ENCODE measurements around the gene BHLHE23.

The BHLHE23 gene

DNA sequence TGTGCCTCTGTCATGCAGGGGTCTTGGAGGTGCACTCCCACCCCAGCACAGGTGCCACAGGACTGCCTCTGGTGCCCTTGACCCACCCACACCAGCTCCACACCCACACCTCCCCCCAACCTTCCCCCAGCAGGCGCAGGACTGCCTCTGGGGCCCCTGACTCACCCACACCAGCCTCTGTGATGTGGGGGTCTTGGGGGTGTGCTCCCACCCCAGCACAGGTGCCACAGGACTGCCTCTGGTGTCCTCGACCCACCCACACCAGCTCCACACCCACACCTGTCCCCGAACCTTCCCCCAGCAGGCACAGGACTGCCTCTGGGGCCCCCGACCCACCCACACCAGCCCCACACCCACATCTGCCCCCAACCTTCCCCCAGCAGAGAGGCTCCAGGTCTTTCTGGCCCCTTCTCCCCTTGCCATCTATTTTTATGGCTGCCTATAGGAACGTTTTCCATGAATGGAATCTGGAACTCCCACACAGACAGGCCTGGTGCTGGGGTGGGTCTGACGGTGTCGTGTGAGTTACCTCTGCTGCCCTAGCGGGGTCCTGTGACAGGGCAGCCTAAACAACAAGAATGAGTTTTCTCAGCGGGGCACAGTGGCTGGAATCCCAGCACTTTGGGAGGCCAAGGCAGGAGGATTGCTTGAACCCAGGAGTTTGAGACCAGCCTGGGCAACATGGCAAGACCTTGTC lies 30.8 kb downstream of the BHLHE23 start:
- DNase-seq (ENCODE audit: low read depth in 1 of 2, low spot score in 1 of 2), result no peak

DNA sequence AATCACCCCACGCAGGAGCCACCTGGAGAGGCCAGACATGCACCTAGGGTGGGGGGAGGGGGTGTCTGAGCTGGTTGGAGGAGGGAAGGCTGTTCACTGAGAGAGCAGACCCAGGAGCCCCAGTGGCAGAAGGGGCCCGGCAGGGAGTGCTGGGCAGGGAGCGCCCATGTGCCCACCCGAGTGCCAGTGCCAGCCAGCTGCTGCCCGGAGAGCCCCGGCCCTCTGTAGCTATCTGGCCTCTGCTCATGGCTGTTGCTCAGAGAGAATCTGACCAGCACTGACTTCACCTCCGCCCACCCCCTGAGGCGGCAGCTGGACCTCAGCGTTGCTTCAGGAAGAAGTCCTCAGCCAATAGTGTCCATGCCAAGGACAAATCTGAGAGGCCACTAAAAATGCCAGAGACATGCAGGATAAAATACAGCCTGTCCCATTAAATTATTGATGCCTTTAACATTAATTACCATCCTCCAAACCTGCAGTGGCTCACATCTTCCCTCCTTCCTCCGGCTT lies 31.5 kb downstream of the BHLHE23 start:
- DNase-seq (ENCODE audit: low read depth in 1 of 2, low spot score in 1 of 2), result no peak

DNA sequence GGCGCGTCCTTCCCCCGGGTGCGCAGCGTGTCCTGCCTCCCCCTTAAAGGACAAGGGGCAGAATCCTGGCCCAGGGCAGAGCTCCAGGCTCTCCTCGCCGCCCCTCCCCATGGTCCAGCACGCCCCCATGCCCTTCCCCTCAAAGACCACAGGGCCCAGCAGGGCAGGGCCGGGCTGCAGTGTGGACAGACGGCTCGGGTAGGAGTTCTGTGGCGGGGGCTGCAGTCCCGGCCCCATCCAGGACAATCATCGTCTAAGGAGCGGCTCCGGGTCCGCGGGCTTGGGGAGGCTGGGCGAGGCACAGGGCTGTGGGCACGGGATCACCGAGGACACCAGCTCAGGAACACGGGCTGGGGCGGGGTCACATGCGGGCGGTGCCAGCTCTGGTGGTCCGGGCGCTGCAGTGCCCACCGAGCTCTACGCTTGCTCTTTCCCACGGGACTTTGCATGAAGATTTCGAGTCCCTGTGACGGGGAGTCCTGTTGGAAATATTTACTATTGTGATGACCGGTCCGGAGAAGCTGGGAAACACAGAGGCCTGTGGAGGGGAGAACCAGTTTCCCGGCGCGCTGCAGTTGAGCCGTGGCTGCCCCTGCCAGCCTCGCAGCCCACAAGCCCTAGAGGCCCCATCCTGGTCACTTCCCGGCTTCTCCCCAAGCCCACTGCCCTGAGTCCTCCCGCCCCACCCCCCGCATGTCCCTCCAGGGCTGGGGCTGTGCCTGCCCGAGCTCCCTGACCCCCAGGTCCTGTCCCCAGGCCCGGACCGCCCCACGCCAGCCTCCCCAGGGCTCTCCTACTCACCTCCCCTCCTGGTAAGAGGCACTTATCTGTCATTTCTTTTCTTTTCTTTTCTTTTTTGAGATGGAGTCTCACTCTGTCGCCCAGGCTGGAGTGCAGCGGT lies 33.7 kb downstream of the BHLHE23 start:
- no peak for DNase-seq (ENCODE audit: low read depth in 1 of 2, low spot score in 1 of 2)

DNA sequence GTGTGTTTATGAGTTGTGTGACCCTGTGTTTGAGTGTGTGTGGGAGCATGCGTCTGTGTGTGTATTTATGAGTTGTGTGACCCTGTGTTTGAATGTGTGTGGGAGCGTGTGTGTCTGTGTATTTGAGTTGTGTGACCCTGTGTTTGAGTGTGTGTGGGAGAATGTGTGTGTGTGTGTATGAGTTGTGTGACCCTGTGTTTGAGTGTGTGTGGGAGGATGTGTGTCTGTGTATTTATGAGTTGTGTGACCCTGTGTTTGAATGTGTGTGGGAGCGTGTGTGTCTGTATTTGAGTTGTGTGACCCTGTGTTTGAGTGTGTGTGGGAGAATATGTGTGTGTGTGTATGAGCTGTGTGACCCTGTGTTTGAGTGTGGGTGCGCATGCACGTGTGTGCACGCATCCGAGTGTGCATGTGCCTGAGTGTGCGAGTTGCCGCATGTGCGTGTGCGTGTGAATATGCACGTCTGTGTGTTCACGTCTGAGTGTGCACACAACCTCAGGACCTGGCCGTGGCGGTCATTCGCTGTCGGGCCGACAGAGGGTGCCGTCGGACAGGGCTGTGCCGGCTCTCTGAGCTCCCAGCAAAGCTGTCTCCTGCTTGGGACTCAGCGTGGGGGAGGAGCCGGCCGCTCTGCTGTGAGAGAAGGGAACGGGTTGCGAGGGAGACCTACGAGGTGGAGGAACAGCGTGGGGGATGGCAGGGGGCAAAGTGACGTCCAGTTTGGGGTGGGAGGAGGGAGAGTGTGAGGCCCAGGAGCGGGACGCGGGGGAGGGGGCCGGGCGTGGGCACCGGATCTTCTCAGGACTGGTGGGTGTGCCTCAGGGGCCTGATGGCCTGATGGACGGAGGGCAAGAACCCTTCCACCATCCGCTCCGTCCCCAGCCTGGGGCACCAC lies 34.6 kb downstream of the BHLHE23 start:
- DNase-seq (ENCODE audit: low read depth in 1 of 2, low spot score in 1 of 2), result peak; percentile 69 to 72

DNA sequence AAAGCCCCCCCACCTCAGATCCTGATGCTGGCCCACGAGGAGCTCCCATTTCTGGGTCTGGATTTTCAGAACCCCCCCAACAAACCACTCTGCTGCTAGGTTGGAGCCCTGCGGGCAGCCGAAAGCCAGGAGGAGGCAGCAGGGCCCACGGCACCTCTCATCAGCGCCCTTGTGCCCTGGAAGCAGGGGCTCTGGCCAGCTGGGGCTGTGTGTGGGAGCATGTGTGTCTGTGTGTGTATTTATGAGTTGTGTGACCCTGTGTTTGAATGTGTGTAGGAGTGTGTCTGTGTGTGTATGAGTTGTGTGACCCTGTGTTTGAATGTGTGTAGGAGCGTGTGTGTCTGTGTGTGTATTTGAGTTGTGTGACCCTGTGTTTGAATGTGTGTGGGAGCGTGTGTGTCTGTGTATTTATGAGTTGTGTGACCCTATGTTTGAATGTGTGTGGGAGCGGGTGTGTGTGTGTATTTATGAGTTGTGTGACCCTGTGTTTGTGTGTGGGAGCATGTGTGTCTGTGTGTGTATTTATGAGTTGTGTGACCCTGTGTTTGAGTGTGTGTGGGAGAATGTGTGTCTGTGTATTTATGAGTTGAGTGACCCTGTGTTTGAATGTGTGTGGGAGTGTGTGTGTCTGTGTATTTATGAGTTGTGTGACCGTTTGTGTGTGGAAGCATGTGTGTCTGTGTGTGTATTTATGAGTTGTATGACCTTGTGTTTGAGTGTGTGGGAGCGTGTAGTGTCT lies 35.4 kb downstream of the BHLHE23 start:
- DNase-seq (ENCODE audit: low read depth in 1 of 2, low spot score in 1 of 2), result no peak

DNA sequence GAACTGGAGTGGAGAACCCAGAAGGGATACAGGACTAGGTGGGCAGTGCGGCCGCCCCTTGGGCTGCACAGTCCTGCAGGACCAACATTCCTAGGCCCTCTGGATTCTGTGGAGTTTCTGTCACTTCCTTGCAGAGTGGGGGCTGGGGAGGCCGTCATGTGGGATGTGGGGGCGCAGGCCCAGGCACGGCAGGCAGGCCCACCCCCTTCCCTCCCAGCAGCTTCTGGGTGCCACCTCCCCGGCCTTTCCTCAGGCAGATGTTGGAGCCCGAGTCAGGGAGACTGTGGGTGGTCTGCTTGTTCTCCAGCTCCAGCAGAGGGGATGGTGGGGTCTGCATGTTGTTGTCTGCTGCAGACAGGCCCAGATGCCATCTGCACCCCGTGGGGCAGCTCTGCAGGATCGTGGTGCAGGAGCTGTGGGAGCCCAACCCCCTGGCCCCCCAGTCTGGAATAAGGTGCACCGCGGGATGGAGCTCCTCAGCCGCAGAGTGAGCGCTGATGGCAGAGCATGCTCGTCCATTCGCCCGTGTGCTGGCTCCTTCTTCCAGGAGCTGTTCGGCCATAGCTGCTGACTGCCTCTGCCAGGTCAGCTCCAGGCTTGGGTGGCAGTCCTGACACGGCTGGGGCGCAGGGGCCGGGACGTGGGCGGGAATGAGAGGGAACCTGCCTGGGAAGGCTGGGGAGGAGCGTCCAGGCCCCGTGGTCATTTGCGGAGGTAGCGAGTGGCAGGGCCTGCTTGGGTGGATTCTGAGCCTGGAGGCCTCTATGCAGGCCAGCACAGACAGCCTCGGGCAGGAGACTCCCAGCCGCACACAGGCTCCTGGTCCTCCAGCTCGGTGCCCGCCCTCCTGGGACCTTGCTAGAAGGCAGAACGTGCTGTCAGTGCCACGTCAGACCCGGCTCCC lies 36.2 kb downstream of the BHLHE23 start:
- DNase-seq (ENCODE audit: low read depth in 1 of 2, low spot score in 1 of 2), result no peak

DNA sequence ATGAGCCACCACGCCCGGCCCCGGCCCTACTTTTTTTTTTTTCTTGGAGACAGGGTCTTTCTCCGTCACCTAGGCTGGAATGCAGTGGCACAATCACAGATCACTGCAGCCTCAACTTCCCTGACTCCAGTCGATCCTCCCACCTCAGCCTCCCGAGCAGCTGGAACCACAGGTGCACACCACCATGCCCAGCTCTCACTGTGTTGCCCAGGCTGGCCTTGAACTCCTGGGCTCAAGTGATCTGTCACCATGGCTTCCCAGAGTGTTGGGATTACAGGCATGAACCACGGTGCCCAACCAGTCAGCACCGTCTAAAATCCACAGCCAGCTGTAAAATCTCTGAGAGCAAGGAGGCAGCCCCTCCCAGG lies 36.8 kb downstream of the BHLHE23 start:
- no peak for DNase-seq (ENCODE audit: low read depth in 1 of 2, low spot score in 1 of 2)

DNA sequence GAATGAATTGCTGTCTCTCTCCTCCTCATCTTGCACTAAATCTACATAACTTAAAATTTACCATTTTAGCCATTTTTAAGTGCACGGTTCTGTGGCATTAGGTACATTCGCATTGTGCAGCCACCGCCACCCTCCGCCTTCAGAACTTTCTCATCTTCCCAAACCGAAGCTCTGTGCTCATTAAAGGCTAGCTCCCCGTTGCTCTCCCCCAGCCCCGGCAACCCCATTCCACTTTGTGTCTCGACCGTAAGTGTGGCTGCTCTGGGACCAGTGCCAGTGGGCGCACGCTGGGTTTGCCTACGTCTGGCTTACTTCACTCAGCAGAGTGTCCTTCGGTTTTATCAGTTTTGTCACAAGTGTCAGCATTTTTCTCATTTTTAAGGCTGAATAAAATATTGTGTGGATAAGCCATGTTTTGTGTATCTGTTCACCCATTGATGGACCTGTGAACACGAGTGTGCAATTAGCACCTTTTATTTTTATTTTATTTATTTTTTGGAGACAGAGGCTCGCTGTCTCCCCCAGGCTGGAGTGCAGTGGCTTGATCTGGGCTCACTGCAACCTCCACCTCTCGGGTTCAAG lies 37.5 kb downstream of the BHLHE23 start:
- no peak for DNase-seq (ENCODE audit: low read depth in 1 of 2, low spot score in 1 of 2)

DNA sequence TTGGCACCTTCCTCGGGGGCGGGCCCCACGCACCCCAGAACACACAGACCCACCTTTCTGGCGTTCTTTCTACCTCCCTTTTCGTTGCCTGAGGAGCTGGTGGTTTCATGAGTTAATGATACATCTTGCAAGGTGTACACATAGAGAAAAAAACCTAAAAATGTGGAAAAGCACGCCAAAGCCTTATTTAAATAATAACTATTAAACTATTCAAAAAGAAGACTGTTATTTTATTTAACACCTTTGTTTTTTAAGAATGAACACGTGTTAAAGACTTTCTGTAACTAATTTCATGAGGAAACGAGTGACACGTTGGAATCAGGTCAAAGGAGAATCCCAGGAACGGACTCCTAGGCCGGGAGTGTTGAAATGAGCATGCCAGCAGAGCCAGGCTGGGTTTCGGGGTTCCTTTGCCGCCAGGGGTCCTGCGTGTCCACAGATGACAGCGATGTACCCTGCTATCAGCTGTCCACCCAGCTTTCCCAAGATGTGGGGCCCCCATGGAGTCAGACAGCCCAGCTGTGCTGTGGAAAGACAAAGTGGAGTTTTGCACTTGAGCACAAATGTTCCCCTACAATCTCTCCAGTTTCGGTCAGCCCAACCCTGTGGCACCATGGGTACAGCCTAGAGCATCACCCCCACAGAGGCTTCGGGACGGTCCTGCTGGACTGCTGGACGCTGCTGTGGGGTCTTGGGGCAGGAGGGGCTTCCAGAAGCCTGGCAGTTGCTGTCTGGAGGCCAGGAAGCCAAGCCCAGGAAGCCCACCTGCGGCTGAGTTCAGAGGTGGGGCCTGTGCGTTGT lies 38.2 kb downstream of the BHLHE23 start:
- no peak for DNase-seq (ENCODE audit: low read depth in 1 of 2, low spot score in 1 of 2)

DNA sequence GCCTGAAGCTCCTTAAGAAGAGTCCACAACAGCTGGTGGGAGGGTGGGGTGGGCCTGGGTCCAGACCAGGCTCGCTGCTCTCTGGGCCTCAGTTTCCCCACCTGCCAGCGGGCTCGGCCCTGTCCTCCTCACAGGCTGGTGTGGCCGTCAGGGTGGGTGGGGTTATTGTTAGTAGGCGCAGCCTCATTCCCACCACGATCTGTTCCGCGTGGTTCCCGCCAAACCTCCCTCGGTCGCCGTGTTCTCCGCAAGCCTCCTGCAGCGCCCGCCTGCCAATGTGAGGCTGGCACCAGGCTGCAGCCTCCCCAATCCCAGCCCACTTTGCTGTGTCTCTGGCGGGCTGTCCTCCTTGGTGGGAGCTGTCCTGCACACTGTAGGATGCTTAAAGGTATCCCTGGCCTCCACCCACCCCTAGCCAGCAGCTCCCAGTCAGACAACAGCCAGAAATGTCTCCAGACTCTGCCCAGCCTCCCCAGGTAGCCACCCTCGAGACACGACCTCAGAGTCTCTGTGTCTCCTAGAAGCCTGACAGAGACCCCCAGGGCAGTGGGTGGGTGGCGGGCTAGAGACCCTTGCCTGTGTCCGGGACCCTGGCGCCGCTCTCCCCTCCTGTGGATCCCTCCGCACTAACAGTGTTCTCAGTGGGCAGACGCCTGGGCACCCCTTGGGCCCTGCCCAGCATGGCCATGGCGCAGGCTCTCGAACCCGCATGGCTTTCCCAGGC lies 39.0 kb downstream of the BHLHE23 start:
- no peak for DNase-seq (ENCODE audit: low read depth in 1 of 2, low spot score in 1 of 2)

DNA sequence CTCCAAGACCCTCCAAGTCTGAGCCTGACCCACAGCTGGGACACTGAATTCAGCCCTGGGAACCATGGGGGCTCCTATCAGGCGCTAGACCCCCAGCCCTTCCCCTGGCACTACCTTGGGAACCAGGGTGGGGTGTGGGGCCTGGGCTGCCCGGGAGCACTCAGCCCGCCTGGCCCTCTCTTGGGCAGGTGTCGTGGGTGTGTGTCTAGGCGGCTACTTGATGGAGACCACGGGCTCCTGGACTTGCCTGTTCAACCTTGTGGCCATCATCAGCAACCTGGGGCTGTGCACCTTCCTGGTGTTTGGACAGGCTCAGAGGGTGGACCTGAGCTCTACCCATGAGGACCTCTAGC lies 39.6 kb downstream of the BHLHE23 start:
- no peak for DNase-seq (ENCODE audit: low read depth in 1 of 2, low spot score in 1 of 2)

DNA sequence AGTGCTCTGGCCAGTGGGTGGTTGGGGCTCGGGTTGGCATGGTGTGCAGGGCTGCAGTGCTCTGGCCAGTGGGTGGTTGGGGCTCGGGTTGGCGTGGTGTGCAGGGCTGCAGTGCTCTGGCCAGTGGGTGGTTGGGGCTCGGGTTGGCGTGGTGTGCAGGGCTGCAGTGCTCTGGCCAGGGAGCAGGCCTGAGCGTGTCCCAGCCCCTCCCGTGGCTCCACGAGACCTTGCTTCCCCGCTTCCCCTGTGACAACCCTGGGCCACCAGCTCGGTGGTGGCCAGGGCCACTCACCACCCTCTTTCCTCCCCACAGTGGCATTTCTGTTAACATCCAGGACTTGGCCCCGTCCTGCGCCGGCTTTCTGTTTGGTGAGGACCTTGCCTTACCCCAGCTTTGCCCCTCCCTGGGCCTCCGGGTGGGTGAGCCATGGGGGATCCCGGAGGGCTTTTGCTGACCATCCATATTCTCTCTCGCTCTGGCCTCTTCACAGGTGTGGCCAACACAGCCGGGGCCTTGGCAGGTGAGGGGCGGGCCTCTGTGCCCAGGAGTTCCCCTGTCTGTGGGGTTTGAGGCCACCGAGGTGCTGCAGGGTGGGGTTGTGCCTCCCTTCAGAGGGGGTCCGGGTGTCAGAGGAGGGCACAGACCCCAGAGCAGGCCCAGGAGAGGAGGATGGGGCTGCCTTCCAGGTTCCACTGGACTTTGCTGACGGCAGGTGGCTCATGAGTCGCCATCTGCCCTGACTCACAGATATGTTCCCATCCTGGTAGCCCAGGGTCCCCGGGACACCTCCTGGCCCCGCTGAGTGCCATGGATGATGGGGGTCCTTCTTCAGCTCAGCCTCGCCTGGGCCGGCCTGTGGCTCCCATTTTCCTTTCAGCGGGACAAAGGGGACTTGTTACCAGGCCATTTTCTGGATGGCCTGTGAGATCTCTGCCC lies 40.3 kb downstream of the BHLHE23 start:
- no peak for DNase-seq (ENCODE audit: low read depth in 1 of 2, low spot score in 1 of 2)

DNA sequence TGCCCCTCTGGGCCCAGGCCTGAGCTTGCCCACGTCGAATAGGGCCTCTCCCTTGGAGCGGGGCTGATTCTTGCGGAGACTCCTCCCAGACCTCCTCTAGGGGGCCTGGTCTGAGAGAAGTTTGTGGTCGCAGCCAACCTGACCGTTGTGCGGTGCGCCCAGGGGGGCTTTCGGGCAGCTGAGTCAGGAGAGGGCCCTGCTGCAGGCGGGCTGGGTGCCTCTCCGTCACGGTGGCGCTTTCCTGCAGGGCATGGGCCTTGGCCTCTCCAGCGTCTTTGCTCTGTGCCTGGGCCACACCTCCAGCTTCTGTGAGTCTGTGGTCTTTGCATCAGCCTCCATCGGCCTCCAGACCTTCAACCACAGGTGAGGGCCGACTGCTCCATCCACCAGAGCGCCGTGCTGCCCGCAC lies 41.4 kb downstream of the BHLHE23 start:
- DNase-seq (ENCODE audit: low read depth in 1 of 2, low spot score in 1 of 2), result no peak

DNA sequence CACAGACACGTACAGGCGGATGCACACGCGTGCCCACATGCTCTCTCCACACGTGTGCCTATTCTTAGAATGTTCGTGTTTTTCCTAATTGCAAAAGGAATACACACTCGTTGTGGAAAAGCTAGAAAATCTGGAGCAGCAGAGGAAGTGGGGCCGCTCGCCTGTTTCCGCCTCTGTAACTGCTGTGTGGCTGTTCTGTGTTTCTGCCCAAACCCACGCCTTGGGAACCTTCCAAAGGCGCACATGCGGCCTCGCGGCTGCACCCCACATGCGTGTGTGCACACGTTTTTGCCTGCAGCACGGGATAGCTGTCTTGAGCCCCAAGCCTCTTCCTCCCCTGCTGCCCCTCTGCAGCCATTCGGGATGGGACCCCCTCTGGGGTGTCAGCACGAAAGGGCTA lies 42.1 kb downstream of the BHLHE23 start:
- no peak for DNase-seq (ENCODE audit: low read depth in 1 of 2, low spot score in 1 of 2)

DNA sequence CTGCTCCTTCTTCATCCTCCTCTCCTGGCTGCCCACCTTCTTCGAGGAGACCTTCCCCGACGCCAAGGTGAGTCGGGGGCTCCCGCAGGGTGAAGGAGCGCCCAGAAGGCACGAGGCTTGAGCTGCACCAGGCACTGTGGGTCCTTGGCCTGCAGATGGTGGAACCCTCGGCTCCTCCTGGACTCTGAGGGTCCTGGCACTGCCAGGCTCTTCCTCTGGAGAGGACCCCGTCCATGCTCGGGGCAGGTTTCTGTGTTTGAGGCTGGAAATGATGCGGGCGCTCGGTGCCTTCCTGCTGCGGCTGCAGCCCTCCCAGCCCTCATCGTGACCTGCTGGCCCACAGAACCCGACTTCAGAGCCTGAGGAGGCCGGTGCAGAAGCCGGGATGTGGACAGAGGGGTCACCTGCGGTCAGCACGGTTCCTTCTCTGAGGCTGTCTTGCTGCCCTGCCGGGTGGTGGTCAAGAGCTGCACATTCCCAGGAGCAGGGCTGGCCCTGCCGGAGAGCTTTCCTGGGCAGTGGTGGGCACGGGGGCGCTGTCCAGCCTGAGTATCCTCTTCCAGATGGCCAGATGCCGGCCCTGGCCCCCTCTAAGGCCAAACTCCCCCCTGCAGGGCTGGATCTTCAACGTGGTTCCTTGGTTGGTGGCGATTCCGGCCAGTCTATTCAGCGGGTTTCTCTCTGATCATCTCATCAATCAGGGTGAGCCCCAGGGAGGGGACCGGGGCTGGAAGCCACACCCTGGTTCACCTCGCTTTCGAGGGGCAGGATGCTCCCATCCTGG lies 43.0 kb downstream of the BHLHE23 start:
- no peak for DNase-seq (ENCODE audit: low read depth in 1 of 2, low spot score in 1 of 2)
